ENCODE data around the gene CDK16.
"Not testable (repeated sequence)": the region's sequence is repeated elsewhere in the genome, so short reads cannot be mapped to it uniquely, and the experiment has no call there.

Gene CDK16

DNA sequence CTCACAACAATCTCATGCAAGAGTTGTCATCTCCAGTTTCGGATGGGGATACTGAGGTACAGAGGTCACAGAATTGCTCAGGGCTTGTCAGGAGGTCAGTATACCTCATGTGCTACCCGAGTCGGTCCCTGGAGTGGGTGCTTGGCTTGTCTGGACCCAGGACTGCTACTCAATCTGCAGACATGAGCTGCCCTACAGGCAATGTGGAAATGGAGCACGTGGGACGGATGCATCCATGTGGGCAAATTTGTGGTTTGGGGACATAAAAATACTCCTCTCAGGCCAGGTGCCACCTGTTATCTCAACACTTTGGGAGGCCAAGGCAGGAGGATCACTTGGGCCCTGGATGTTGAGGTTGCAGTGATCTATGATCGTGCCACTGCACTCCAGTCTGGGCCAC is 30.1 kb downstream of the CDK16 start:
- TF ChIP-seq, protein P1, sequence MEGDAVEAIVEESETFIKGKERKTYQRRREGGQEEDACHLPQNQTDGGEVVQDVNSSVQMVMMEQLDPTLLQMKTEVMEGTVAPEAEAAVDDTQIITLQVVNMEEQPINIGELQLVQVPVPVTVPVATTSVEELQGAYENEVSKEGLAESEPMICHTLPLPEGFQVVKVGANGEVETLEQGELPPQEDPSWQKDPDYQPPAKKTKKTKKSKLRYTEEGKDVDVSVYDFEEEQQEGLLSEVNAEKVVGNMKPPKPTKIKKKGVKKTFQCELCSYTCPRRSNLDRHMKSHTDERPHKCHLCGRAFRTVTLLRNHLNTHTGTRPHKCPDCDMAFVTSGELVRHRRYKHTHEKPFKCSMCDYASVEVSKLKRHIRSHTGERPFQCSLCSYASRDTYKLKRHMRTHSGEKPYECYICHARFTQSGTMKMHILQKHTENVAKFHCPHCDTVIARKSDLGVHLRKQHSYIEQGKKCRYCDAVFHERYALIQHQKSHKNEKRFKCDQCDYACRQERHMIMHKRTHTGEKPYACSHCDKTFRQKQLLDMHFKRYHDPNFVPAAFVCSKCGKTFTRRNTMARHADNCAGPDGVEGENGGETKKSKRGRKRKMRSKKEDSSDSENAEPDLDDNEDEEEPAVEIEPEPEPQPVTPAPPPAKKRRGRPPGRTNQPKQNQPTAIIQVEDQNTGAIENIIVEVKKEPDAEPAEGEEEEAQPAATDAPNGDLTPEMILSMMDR (IDR thresholded peaks at IDR 0.05; ENCODE audit: insufficient read depth, missing control alignments) = no peak
- FAIRE-seq = no peak
- DNase-seq (ENCODE audit: insufficient read length, low spot score) = no peak

DNA sequence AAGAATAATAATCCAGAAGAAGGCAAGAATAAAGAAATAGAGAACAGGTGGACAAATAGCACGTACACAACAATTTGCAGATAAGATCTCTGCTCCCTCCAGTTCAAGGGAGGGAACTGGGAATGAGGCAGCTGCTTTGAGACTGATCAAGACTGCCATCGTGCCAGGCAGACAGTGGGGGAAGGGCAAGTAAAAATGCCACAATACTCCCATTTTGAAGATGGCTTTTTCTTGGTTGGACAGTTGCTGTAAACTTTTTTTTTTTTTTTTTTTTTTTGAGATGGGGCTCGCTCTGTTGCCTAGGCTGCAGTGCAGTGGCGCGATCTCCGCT is 31.5 kb downstream of the CDK16 start:
- TF ChIP-seq, protein P1 (IDR thresholded peaks at IDR 0.05; ENCODE audit: insufficient read depth, missing control alignments) = no peak
- DNase-seq (ENCODE audit: insufficient read length, low spot score) = no peak
- FAIRE-seq = no peak

DNA sequence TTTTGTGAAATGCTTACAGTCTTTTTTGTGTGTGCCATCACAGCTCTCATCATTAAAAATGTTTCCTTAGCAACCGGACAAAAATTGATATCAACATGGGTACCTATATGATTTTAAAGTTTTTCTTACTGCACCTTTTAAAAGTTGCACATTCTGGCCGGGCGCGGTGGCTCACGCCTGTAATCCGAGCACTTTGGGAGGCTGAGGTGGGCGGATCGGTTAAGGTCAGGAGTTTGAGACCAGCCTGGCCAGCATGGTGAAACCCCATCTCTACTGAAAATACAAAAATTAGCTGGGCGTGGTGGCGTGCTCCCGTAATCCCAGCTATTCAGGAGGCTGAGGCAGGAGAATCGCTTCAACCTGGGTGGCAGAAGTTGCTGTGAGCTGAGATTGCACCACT is 39.1 kb downstream of the CDK16 start:
- not testable (repeated sequence) for FAIRE-seq

DNA sequence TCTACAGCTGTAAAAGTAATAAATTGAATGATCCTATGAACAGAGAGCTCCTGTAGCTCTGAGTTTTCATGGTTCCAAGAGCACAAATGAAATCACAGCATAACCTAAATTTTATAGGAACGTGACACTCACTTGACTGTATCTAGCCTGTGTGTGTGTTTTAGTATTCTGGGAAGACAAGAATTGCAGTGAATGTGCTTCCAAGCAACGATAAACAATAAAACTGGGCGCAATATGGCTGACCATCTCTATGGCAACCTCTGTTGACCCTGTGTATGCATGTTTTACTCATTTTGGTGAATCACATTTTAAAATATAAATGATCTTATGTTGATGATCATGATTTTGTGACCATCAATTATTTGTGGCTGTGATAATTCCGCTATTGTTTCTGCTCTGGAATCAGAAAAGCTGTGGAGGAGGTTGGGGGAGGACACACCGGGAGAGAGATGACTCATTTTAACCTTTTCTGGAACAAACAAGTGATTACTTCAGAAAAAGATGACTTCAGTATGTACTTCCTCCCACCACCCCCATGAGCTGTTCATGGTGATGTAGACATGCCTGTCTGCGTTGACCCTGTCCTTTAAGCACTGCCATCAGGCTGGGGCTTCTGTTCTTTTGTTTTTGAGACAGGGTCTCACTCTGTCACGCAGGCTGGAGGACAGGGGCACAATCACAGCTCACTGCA is 46.1 kb downstream of the CDK16 start:
- TF ChIP-seq, protein P1 (IDR thresholded peaks at IDR 0.05; ENCODE audit: insufficient read depth, missing control alignments) = no peak
- FAIRE-seq = no peak

More for the DNA sequence above, 39.1 kb downstream of the CDK16 start:
- not testable (repeated sequence) for DNase-seq (ENCODE audit: insufficient read length, low spot score)

DNA sequence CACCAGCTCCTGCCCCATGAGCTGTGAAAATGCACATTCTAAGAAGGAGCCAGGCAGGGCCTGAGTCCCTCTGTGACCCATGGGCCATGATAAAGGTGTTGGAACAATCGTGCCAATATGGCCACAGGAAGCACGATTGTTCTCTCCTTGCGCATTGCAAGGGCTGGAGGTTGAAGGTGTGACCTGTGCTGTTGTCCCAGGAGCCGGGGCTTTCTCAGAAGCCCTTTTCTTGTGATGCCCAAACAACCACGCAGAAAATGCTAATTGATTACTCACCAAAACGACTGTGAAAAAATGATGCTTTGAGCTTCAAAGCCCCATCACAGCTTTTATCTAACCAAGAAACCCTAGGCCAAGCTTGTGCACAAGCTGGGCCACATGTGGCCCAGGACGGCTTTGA is 48.2 kb downstream of the CDK16 start:
- FAIRE-seq = no peak
- no peak for DNase-seq (ENCODE audit: insufficient read length, low spot score)
- TF ChIP-seq, protein P1 (IDR thresholded peaks at IDR 0.05; ENCODE audit: insufficient read depth, missing control alignments) = no peak

More for the DNA sequence above, 46.1 kb downstream of the CDK16 start:
- DNase-seq (ENCODE audit: insufficient read length, low spot score) = no peak

DNA sequence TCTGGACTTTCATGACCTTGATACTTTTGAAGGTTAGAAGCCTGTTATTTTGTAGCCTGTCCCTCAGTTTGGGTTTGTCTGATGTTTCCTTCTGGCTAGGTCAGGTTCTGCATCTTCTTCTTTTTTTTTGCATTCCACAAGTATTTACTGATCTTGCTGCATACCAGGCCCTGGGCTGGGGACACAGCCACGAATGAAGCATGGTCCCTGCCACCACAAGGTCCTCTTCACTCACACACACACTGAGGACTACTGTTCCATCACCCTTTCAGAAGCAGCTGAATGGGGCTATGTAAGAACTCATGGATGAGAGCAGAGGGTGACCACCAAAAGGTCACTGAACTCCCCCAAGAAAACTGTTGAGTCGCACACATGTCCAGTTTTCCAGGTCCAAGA is 53.5 kb downstream of the CDK16 start:
- DNase-seq (ENCODE audit: insufficient read length, low spot score) (no peak), FAIRE-seq (no peak)
- TF ChIP-seq, protein P1 (IDR thresholded peaks at IDR 0.05; ENCODE audit: insufficient read depth, missing control alignments) = no peak

DNA sequence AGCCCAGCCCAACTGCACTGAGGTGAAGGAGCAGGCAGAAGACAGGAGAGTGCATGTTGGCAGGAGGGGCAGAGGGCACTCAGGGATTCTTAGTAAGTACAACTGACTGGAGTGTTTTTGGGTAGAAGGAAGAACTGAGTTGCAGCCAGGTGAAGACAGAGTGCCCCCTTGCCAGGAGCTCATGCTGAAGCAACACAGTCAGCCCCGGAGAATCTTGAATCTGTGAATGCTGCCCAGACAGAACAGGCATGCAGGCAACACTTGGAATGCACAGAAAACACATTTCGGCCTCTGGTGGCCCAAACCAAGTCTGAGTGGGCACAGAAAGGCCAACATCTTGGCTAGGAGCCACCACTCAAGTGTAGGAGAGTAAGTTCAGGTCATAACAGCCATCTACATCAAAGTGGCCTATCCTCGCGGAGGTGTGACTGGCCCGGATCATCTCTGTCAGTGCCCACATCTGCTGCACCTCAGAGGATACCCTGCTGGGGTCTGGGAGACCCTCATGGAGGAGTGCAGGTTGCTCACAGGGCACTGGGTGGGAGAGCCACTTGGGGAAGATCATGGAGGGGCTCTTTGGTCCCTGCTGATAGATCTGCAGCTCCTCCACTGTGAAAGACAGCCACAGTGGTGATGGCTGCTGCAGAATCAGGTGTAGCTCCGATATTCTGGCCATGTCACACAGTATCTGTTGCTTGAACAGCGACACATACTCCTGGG is 54.7 kb downstream of the CDK16 start:
- FAIRE-seq (no peak), DNase-seq (ENCODE audit: insufficient read length, low spot score) (no peak)
- TF ChIP-seq, protein P1 (IDR thresholded peaks at IDR 0.05; ENCODE audit: insufficient read depth, missing control alignments) = no peak
